Neural cell (in vitro differentiated cells): ENCODE data around the gene FIBCD1. TPM values are rescaled to one million over a fixed set of nuclear protein-coding genes. Genes with fewer than 3 reads are reported as not detected.

Experiments
- H2AFZ ChIP-seq: fragments of 200-600, 300-800 bp; sonication (generic), shearing (Covaris generic); 2 replicates; pipeline ENCODE4 v1.6.0; 2014; ENCODE audit warnings: low read depth, mild to moderate bottlenecking, antibody characterized with exemption, low read length, moderate library complexity
- H3F3A ChIP-seq: fragments of 200-600 bp; shearing (Covaris generic); 2 replicates; pipeline ENCODE4 v1.6.1; 2016; ENCODE audit warnings: mild to moderate bottlenecking, moderate library complexity, mixed read lengths, antibody characterized with exemption, low read length; ENCODE audit not compliant: insufficient read depth, poor library complexity, severe bottlenecking
- H3K27ac ChIP-seq: fragments of 200-600, 300-800 bp; sonication (generic), shearing (Covaris generic); 2 replicates; pipeline ENCODE4 v1.5.1; 2014; ENCODE audit warnings: mild to moderate bottlenecking, low read length, moderate library complexity
- H3K27me3 ChIP-seq: fragments of 300-800, 200-600 bp; sonication (generic), shearing (Covaris generic); 2 replicates; pipeline ENCODE4 v1.6.0; 2014; ENCODE audit warnings: mild to moderate bottlenecking, low read depth, low read length, moderate library complexity; ENCODE audit not compliant: insufficient read depth
- H3K36me3 ChIP-seq: fragments of 300-800, 200-600 bp; sonication (generic), shearing (Covaris generic); 2 replicates; pipeline ENCODE4 v1.5.1; 2014; ENCODE audit warnings: mild to moderate bottlenecking, antibody characterized with exemption, low read length, moderate library complexity; ENCODE audit not compliant: insufficient read depth
- H3K4me2 ChIP-seq: fragments of 300-800, 200-600 bp; sonication (generic), shearing (Covaris generic); 2 replicates; pipeline ENCODE4 v1.6.0; 2014; ENCODE audit warnings: mild to moderate bottlenecking, low read length
- H3K4me3 ChIP-seq: fragments of 300-800, 200-600 bp; sonication (generic), shearing (Covaris generic); 2 replicates; pipeline ENCODE4 v1.5.1; 2014; ENCODE audit warnings: mild to moderate bottlenecking, low read length, moderate library complexity
- H3K79me2 ChIP-seq: fragments of 200-600 bp; shearing (Covaris generic); replicated peaks from 2 replicates; pipeline ENCODE4 v1.6.0; 2014; ENCODE audit warnings: mild to moderate bottlenecking, low read length, moderate library complexity; ENCODE audit not compliant: insufficient read depth
- H3K9ac ChIP-seq: fragments of 300-800, 200-600 bp; sonication (generic), shearing (Covaris generic); 2 replicates; pipeline ENCODE4 v1.6.1; 2016; ENCODE audit warnings: mild to moderate bottlenecking, low read length, mixed read lengths
- H3K9me2 ChIP-seq: fragments of 200-600 bp; shearing (Covaris generic); 2 replicates; pipeline ENCODE4 v1.6.1; 2016; ENCODE audit warnings: mild to moderate bottlenecking, low read length, mixed read lengths; ENCODE audit not compliant: insufficient read depth
- H3K9me3 ChIP-seq: fragments of 200-600, 300-800 bp; sonication (generic), shearing (Covaris generic); 2 replicates; pipeline ENCODE4 v1.6.1; 2016; ENCODE audit warnings: mild to moderate bottlenecking, mixed run types, low read length, moderate library complexity, mixed read lengths
- H4K20me1 ChIP-seq: fragments of 200-600 bp; shearing (Covaris generic); 2 replicates; pipeline ENCODE4 v1.6.1; 2016; ENCODE audit warnings: mild to moderate bottlenecking, mixed run types; ENCODE audit not compliant: insufficient read depth
- CTCF ChIP-seq: fragments of 450-650 bp; IDR thresholded peaks from 2 replicates; pipeline ENCODE4 v1.5.1; 2014; ENCODE audit warnings: antibody characterized with exemption, mild to moderate bottlenecking, moderate library complexity; ENCODE audit not compliant: poor library complexity, severe bottlenecking
- EP300 ChIP-seq: fragments of 450-650 bp; conservative IDR thresholded peaks from 2 replicates; pipeline ENCODE4 v1.6.1; 2014; ENCODE audit warnings: antibody characterized with exemption, mild to moderate bottlenecking, moderate library complexity; ENCODE audit not compliant: poor library complexity, severe bottlenecking
- EZH2 ChIP-seq: fragments of 200-600, 300-800 bp; shearing (Covaris generic), sonication (generic); IDR thresholded peaks from 2 replicates; pipeline ENCODE4 v1.6.1; 2014; ENCODE audit warnings: antibody characterized with exemption, low read length, borderline replicate concordance, mild to moderate bottlenecking; ENCODE audit not compliant: insufficient read depth, poor library complexity, severe bottlenecking
- MXI1 ChIP-seq: fragments of 450-650 bp; conservative IDR thresholded peaks from 2 replicates; pipeline ENCODE4 v1.6.1; 2014; ENCODE audit warnings: antibody characterized with exemption, mild to moderate bottlenecking; ENCODE audit not compliant: poor library complexity, severe bottlenecking
- POLR2AphosphoS5 ChIP-seq: IDR thresholded peaks from 2 replicates; pipeline ENCODE4 v1.6.1; 2012
- RAD21 ChIP-seq: fragments of 450-650 bp; conservative IDR thresholded peaks from 2 replicates; pipeline ENCODE4 v1.6.1; 2014; ENCODE audit warnings: antibody characterized with exemption, mild to moderate bottlenecking, moderate library complexity
- REST ChIP-seq: IDR thresholded peaks from 2 replicates; pipeline ENCODE4 v1.6.1; 2012; ENCODE audit warnings: borderline replicate concordance
- SMC3 ChIP-seq: fragments of 450-650 bp; conservative IDR thresholded peaks from 2 replicates; pipeline ENCODE4 v1.6.1; 2014; ENCODE audit warnings: antibody characterized with exemption, mild to moderate bottlenecking, moderate library complexity; ENCODE audit not compliant: poor library complexity
- TAF1 ChIP-seq: IDR thresholded peaks from 2 replicates; pipeline ENCODE4 v1.6.1; 2012; ENCODE audit warnings: low read depth
- polyA plus RNA-seq: library from polyadenylated mRNA; depleted of rRNA; stranded (reverse); fragments of >200 nt; gene quantifications from 2 replicates; pipeline ENCODE4 v1.2.3, GENCODE V29; 2014

Gene FIBCD1
- polyA plus RNA-seq, 1 donor from 2014 or later, result 2.7 TPM

- Histone ChIP-seq H3K4me2 (no peak overlapping the region), H3F3A (no peaks in the 10 kb centered on the region), H4K20me1 (no peaks in the 10 kb centered on the region), H3K79me2 (no peaks in the 10 kb centered on the region), H3K9me3 (no peaks in the 10 kb centered on the region), H3K36me3 (no peaks in the 10 kb centered on the region), H2AFZ (no peak overlapping the region), H3K27ac (no peak overlapping the region), H3K9me2 (no peaks in the 10 kb centered on the region), H3K9ac (no peak overlapping the region), H3K27me3 (no peaks in the 10 kb centered on the region), H3K4me3 (no peak overlapping the region)
- TF ChIP-seq EZH2 (no peak), REST (no peak), CTCF (no peak), MXI1 (no peak), SMC3 (no peak), EP300 (no peak), POLR2AphosphoS5 (no peak), RAD21 (no peak), TAF1 (no peak)
Measured at GRCh38 chr9:130930804-130931349, 8.2 kb downstream of the FIBCD1 start.

GRCh38 chr9:130930132-130930803 is 8.8 kb downstream of the FIBCD1 start:
- Histone ChIP-seq H3K9me2 (no peaks in the 10 kb centered on the region), H3K4me3 (no peak overlapping the region), H2AFZ (no peak overlapping the region), H3K36me3 (no peaks in the 10 kb centered on the region), H3F3A (no peaks in the 10 kb centered on the region), H3K27me3 (no peaks in the 10 kb centered on the region), H3K79me2 (no peaks in the 10 kb centered on the region), H3K4me2 (no peak overlapping the region), H3K9ac (no peak overlapping the region), H3K9me3 (no peaks in the 10 kb centered on the region), H3K27ac (no peak overlapping the region), H4K20me1 (no peaks in the 10 kb centered on the region)
- TF ChIP-seq CTCF, result no peak
- TF ChIP-seq REST, result no peak
- TF ChIP-seq RAD21, result no peak
- TF ChIP-seq EZH2, result no peak
- no peak for TF ChIP-seq EP300
- no peak for TF ChIP-seq TAF1
- TF ChIP-seq SMC3, result no peak
- TF ChIP-seq POLR2AphosphoS5, result no peak
- no peak for TF ChIP-seq MXI1
